ENCODE measurements around the gene MNS1.
"Not testable (repeated sequence)": the region's sequence is repeated elsewhere in the genome, so short reads cannot be mapped to it uniquely, and the experiment has no call there.

MNS1 gene

GRCh38 chr15:56445746-56446145, 19.2 kb downstream of the MNS1 start:
- no peak for DNase-seq

- no peak for DNase-seq
These were observed 22.6 kb downstream of the MNS1 start for GRCh38 chr15:56442354-56442753.

DNA sequence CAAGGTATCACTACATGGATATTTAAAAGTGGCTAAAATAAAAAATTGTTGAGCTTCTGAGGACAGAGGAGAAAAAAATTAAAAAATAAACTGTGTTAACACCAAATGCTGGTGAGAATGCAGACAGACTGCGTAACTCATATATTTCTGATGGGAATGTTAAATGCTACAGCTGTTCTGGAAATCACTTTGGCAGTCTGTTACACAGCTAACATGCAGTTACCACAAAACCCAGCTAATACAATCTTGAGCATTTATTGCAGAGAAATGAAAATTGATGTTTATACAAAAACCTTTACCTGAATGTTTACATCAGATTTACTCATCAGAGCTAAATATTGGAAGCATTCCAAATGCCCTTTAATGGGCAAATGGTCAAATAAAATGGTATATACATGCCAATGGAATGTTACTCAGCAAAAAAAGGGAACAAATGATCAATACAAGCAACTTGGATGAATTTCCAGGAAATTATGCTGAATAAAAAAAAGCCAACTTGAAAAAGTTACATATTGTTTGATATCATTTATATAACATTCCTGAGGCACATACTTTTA, 24.6 kb downstream of the MNS1 start:
- no peak for DNase-seq

DNA sequence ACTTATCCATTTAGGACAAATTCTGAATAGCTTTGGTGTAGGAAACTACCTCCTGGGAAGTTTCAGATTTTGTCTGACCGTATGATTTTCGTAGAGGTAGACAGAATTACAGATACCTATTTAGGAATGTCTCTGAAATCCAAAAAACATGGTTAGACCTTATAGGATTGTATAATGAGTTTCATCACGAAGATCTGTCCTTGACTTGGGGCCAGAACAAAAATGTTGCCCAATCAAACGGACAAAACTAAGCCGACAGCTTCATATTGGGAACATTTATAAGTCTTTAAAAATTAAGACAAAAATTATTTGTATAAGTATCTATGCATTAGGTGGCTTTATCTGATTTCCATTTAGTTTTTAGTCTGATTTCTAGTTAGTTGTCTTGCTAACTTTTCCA, 32.6 kb downstream of the MNS1 start:
- DNase-seq: no peak

DNA sequence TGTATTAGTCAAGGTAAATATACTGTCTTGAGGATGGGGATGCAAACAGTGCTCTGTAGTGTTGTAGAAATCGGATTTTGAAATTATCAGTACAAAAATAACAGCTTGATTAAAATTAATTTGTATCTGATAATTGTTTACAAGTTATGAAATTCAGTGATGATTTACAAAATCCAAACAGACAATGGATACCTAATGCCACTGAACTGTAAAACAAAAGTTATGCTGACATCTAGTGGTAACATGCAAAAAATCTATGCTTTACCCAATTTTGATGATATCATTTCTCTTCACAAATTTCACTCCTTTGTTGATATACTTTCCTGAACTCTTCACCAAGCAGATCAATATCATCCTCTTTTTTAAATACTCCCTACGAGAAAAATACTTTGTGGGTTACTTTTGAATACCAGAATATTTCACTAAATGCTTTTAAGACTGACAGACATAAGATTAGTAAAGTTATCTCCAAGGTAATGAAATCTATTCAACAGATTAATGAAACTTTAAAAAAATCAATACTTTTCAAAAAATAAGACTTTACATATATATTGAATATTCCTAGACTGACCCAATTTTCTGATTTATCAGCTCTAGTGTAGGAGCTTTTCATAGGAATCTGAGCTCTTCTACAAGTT, 36.0 kb downstream of the MNS1 start:
- DNase-seq: peak; percentile 35

DNA sequence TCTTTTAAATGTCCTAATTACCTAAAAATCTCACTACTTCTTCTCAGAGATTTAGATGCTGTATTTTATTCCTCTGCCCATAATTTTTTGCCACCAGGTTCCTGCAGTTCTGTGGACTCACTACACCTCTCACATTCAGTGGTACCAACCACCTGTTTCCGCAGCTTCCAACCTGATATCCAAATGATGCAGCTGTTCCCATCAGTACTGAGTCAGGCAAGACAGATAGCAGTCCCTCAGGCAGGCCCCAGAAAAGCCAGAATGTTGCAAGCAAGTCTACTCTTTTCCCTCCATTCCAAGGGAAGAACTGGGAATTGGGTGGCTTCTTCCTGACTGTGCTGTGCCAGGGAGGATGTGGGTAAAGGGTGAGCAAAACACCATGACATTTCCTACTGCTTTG, 39.0 kb downstream of the MNS1 start:
- no peak for DNase-seq

DNA sequence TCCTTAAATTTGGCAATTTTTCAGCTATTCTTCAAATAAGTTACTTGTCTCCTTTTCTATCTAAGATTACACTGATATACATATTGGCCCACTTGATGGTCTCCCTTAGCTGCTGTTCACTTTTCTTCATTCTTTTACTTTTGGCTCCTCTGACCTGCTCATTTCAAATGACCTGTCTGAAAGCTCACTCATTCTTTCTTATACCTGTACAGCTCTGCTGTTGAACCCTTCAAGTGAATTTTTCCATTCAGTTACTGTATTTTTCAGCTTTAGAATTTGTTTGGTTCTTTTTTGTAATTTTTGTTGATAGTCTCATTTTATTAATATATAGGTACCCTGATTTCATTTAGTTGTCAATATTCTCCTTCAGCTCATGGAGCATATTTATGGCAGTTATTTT, 39.7 kb downstream of the MNS1 start:
- no peak for DNase-seq

DNA sequence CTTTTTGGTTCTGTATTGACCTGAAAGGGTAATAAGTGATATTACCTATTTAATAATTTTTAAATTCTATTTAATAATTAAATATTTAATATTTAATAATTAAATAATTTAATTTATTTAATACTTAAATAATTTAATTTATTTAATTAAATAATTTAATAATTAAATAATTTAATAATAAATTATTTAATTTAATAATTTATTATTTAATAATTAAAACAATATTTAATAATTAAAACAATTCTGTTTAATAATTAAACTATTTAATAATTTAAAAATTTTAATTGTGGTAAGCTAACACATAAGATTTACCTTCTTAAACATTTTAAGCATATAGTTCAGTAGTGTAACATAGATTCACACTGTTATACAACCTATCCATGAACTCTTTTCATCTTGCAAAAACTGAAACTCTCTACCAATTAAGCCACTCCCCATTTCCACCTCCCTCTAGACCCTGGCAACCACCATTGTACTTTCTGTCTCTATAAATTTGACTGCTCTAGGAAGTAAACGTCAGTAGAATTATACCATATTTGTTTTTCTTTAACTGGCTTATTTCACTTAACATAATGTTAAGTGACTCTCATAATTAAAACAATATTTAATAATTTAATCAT, 51.7 kb downstream of the MNS1 start:
- not testable (repeated sequence) for DNase-seq

- no peak for DNase-seq
These were observed 53.7 kb downstream of the MNS1 start for GRCh38 chr15:56411122-56411749.

DNA sequence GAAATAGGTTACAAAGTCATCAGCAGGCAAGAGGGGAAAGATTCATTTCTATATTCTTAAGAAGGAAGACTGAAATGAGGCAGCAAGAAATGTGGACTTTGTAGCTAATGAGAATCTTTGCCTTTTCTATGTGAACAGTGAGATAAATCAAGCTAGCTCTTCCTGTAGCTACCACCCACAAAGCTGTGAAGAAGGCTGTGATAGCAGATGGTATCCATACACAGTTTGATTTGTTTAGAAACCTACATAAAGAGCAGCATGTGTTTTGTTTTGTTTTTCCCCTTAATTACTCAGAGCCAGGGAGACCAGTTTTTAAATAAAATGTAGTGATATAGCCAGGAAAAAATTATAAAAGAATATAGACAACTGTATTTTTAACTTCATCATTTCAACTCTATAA, 54.2 kb downstream of the MNS1 start:
- DNase-seq: no peak

DNA sequence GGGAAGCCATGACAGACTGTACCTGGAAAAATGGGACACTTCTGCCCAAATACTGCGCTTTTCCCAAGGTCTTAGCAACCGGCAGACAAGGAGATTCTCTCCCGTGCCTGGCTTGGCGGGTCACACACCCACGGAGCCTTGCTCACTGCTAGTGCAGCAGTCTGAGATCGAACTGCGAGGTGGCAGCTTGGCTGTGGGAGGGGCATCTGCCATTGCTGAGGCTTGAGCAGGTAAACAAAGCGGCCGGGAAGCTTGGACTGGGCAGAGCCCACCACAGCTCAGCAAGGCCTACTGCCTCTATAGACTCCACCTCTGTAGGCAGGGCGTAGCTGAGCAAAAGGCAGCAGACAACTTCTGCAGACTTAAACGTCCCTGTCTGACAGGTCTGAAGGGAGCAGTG, 65.7 kb downstream of the MNS1 start:
- not testable (repeated sequence) for DNase-seq

DNA sequence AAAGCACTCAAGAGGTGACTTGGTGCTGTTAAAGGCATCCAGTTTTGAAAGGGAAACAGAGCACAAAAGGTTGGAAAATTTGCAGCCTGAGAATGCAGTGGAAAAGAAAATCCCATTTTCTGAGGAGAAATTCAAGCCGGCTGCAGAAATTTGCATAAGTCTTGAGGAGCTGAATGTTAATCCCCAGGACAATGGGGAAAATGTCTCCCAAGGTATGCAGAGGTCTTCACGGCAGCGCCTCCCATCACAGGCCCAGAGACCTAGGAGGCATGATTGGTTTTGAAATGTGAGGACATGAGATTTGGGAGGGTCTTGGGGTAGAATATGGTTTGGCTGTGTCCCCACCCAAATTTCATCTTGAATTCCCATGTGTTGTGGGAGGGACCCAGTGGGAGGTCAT, 67.6 kb downstream of the MNS1 start:
- not testable (repeated sequence) for DNase-seq

- DNase-seq: no peak
These were observed 70.0 kb downstream of the MNS1 start for GRCh38 chr15:56394909-56395308.

- DNase-seq: no peak
These were observed 71.7 kb downstream of the MNS1 start for GRCh38 chr15:56393277-56393676.

DNA sequence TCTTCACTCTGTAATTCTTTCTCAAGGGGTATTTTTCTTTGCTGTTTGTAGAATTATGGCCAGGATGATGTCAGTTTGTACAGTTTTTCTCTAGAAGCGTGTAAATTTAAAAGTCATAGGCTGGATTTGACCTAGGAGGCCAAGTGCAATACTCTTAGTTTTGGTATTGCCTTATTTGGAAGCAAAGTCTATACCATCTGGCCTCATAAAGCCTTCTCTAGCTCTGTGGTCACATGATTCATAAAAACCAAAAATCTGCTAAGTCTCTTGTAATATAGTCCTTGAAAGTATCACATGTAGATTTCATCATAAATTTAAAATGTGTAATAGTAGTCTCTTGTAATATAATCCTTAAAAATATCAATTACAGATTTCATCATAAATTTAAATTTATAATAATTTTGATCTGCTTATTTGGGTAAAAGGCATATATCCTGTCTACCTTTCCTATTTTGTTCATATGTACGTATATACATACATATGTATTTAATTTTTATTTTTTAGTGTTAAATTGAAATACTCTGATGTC, 74.1 kb downstream of the MNS1 start:
- DNase-seq: no peak

DNA sequence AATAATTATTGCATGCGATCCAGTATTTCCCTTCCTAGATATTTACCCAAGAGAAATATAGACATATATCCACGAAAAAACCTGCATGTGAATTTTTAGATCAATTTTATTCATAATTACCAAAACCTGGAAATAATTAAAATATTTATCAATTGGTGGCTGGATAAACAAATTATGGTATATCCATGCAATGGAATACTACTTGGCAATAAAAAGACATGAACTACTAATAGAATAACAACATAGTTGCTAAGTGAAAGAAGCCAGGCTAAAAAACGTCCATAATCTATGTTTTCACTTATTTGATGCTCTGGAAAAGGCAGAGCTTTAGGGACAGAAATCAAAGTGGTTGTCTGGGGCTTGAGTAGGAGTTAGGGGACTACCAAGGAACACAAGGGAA, 79.0 kb downstream of the MNS1 start:
- DNase-seq: no peak

DNA sequence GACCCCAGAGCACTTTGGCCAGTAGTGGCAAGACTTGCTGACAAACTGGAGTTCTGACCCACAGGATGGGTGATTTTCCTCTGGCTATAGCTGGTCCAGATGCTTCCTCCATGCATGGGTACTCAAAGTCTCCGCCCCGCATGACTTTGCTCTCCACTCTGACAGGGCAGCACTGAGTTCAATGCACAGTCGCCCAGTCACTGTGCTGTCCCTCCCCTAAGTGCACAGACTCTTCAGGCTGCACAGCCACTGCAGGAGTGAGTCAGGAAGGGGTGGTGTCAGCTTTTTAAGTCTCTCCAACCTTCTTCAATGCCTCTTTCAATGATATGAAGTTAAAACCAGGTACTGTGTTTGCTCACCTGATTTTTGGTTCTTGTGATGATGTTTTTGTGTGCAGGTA, 81.9 kb downstream of the MNS1 start:
- no peak for DNase-seq

Data from NCI-H1105 treated with DMSO at 0.1 percent for 48 hours (cell line).